ENCODE data around the gene PERM1. TPM values are rescaled to one million over a fixed set of nuclear protein-coding genes. Genes with fewer than 3 reads are reported as not detected.

PERM1 gene
- total and polyA plus RNA-seq, 9 of the 15 experiments (the other 6 are each of a cell fraction or from before 2014, with no cell fraction given), result not detected

GRCh38 chr1:960363-961131 lies 21.3 kb downstream of the PERM1 start, which contains the start of gene KLHL17 (continued):
- no peak for TF ChIP-seq CUX1 (CRISPR knock-in tag; IDR thresholded peaks at IDR 0.05)
- TF ChIP-seq ZNF699 (CRISPR knock-in tag; IDR thresholded peaks at IDR 0.05; ENCODE audit: insufficient replicate concordance), result no peak
- peak; percentile 51; the same call in 1 of the 2 replicates for TF ChIP-seq SIN3B (IDR thresholded peaks at IDR 0.05; ENCODE audit: low read depth)
- TF ChIP-seq HDAC2 (IDR thresholded peaks at IDR 0.05), result no peak
- TF ChIP-seq PRPF4 (IDR thresholded peaks at IDR 0.05; ENCODE audit: insufficient read depth, low read depth, low read length, poor library complexity, severe bottlenecking), result no peak
- peak; percentile 20; the same call in 1 of the 2 replicates for TF ChIP-seq GATAD2B (IDR thresholded peaks at IDR 0.05; ENCODE audit: borderline replicate concordance)
- TF ChIP-seq ZNF740 (CRISPR knock-in tag; IDR thresholded peaks at IDR 0.05), result 0 out of 2 replicates have a peak, but pooled peaks have one; percentile 25
- TF ChIP-seq ZNF740 (tag; IDR thresholded peaks at IDR 0.05), result no peak
- TF ChIP-seq ZNF57 (CRISPR knock-in tag; IDR thresholded peaks at IDR 0.05), result no peak
- no peak for TF ChIP-seq NR4A1 (CRISPR knock-in tag; IDR thresholded peaks at IDR 0.05)
- no peak for TF ChIP-seq NR4A1 (tag; IDR thresholded peaks at IDR 0.05)
- no peak for TF ChIP-seq MEF2D (tag; conservative IDR thresholded peaks at IDR 0.05; ENCODE audit: low read depth)
- TF ChIP-seq BRCA1 (IDR thresholded peaks at IDR 0.05), result no peak
- no peak for TF ChIP-seq BRCA1 (CRISPR knock-in tag; IDR thresholded peaks at IDR 0.05)
- TF ChIP-seq ILF3 (IDR thresholded peaks at IDR 0.05; ENCODE audit: borderline replicate concordance), result no peak
- no peak for TF ChIP-seq TARDBP (IDR thresholded peaks at IDR 0.05)
- no peak for TF ChIP-seq ZNF280A (IDR thresholded peaks at IDR 0.05; ENCODE audit: low read depth, partially characterized antibody)
- TF ChIP-seq JUND (IDR thresholded peaks at IDR 0.05; ENCODE audit: borderline replicate concordance, low read depth, low read length), result no peak
- TF ChIP-seq JUND (tag; IDR thresholded peaks at IDR 0.05; ENCODE audit: borderline replicate concordance, low read depth, low read length), result no peak; the same call in 2 of the 3 replicates
- TF ChIP-seq ZNF146 (CRISPR knock-in tag; IDR thresholded peaks at IDR 0.05; ENCODE audit: unreplicated experiment), result no peak
- no peak for TF ChIP-seq GTF2E2 (tag; IDR thresholded peaks at IDR 0.05)
- TF ChIP-seq RBM34 (IDR thresholded peaks at IDR 0.05; ENCODE audit: borderline replicate concordance, insufficient read depth, low read length), result no peak

Measured in K562 (cell line).